Retinal pigment epithelial cell (primary cell): ENCODE results near the gene BCL2A1.
"Not testable (repeated sequence)": the region's sequence is repeated elsewhere in the genome, so short reads cannot be mapped to it uniquely, and the experiment has no call there.

Experiments used
- DNase-seq: peaks from one replicate; pipeline ENCODE4 v3.0.0-alpha.2; 2010; ENCODE audit warnings: low read depth
- H3K4me3 ChIP-seq: 2 replicates; pipeline ENCODE4 v1.5.1; 2011; ENCODE audit warnings: mild to moderate bottlenecking, low read length, control low read depth, moderate library complexity
- CTCF ChIP-seq: conservative IDR thresholded peaks from 2 replicates; pipeline ENCODE4 v1.5.1; 2011; ENCODE audit warnings: low read depth, low read length, control low read depth, inconsistent platforms

Gene BCL2A1

GRCh38 chr15:79932447-79932846 is 38.5 kb downstream of the BCL2A1 start:
- no peak for DNase-seq
- TF ChIP-seq CTCF: no peak
- no peak overlapping the region for H3K4me3 ChIP-seq

GRCh38 chr15:79930516-79930915 is 40.5 kb downstream of the BCL2A1 start:
- no peak overlapping the region for H3K4me3 ChIP-seq
- no peak for DNase-seq
- TF ChIP-seq CTCF: no peak

GRCh38 chr15:79929412-79929811 is 41.6 kb downstream of the BCL2A1 start:
- no peak for TF ChIP-seq CTCF
- H3K4me3 ChIP-seq: no peak overlapping the region
- no peak for DNase-seq

GRCh38 chr15:79926116-79926515 is 44.9 kb downstream of the BCL2A1 start:
- DNase-seq, H3K4me3 ChIP-seq: not testable (repeated sequence)

GRCh38 chr15:79924379-79924778 is 46.6 kb downstream of the BCL2A1 start:
- DNase-seq: no peak
- no peak for TF ChIP-seq CTCF
- H3K4me3 ChIP-seq: peak overlapping the region; percentile 70

GRCh38 chr15:79923515-79924169 is 47.4 kb downstream of the BCL2A1 start:
- peak; percentile 88 for DNase-seq
- H3K4me3 ChIP-seq: peak overlapping the region; percentile 70
- TF ChIP-seq CTCF: no peak

- TF ChIP-seq CTCF: no peak
- H3K4me3 ChIP-seq: peak overlapping the region; percentile 70
- no peak for DNase-seq
Observed at GRCh38 chr15:79923079-79923514, 47.9 kb downstream of the BCL2A1 start.
